NCI-H1417 (cell line): ENCODE results near the gene HERPUD1.
A peak's percentile ranks its signal among the peaks of the same experiment; 100 is the strongest.
"Not testable (repeated sequence)": the region's sequence is repeated elsewhere in the genome, so short reads cannot be mapped to it uniquely, and the experiment has no call there.

Experiments
- DNase-seq, 3 experiments: peaks; one replicate each; lab custom pipeline; 2025; lab: John Stamatoyannopoulos, UW

The HERPUD1 gene

DNA sequence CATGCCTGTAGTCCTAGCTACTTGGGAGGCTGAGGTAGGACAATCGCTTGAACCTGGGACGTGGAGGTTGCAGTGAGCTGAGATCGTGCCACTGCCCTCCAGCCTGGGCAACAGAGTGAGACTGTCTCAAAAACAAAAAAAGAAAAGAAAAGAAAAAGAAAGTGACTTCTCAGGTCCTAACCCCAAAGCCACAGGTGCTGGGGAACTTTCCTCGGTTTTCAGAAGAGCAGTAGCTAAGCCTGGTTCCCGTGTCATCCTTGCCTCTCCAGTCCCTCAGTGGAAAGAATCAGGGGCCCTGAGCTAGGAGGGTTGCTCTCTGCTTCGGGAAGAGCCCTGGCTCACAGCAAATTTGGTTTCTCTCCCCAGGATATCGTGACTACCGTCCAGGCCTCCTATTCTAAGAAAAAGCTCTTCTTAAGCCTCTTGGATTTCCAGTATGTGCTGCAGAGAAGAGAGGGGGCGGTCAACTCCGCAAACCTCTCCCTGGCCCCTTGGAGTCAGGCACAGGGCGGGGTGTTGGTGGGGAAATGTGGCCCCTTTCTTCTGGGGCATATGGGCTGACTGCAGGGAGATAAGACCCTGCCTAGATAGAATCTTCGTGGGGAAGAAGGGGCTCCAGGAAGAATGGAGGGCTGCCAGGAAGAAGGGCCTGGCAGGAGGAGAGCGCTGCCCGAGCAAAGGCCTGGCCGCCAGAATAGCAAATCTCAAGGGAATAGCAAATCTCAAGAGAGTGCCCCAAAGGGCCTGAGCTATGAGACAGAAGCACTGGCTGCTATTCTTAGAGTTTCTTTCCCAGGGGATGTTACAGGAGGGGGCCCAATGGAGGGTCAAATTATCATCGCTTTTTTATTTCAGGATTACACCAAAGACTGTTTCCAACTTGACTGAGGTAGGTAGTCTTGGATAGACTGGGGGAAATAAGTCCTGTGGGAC lies 49.1 kb downstream of the HERPUD1 start:
- DNase-seq: no peak

GRCh38 chr16:56981729-56982271 lies 49.9 kb downstream of the HERPUD1 start:
- DNase-seq: no peak

GRCh38 chr16:56982695-56983094 lies 50.8 kb downstream of the HERPUD1 start:
- no peak for DNase-seq

- DNase-seq: no peak
Measured at GRCh38 chr16:56983211-56983751, 51.3 kb downstream of the HERPUD1 start.

- DNase-seq: no peak
Measured at GRCh38 chr16:56984639-56985038, 52.7 kb downstream of the HERPUD1 start.

DNA sequence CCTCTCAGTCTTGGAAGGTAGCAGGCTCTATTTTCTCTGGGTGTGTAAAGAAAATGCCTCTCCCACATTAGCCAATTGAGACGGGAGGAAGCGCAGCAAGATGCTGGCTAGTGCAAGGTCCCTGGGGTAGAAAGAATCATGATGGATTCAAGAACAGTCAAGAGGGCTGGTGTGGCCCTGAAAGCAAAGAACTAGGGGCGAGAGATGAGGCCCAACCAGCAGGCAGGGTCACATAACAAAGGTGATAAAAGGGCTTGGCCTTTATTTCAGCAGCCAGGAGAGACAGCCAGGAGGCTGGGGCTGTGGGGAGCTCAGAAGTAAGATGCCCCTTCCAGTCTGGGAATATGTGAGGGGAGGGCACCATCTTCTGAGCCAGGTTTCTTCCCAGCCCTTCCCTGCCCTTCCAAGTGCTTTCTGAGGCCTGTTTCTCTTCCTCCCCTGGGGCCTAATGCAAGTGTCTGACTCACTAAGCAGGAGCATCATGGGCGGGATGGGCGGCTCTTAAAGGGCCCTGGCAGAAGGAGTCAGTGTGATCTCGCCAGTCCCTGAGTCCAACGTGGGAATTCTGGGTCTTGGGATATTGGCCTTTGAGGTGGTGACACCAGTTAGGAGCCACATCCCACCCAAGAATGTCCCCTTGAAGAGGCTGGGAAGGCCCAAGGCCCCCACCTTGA lies 53.5 kb downstream of the HERPUD1 start:
- DNase-seq: peak in 1 of 3 experiments; percentile 7

GRCh38 chr16:56985962-56986360 lies 54.0 kb downstream of the HERPUD1 start:
- no peak for DNase-seq

DNA sequence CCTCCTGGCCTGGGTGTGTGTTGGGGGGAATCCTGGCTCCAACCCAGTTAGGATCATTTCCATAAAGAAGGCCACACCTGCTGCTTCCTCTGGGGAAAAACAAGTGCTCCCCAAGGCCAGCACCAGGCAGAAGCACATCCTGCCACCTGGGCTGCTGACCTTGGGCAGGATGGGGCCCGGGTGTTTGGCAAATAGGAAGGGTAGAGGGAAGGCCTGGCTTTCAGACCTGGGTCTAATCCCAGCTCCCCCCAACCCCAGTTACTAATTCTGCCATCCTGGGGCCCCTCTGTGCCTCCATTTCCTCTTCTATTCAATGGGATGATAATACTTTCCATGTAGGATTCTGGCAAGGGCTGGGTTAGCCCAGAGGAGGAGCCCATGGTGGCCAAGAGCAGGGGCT lies 54.4 kb downstream of the HERPUD1 start:
- no peak for DNase-seq

GRCh38 chr16:56986908-56987307 lies 55.0 kb downstream of the HERPUD1 start:
- not testable (repeated sequence) for DNase-seq

DNA sequence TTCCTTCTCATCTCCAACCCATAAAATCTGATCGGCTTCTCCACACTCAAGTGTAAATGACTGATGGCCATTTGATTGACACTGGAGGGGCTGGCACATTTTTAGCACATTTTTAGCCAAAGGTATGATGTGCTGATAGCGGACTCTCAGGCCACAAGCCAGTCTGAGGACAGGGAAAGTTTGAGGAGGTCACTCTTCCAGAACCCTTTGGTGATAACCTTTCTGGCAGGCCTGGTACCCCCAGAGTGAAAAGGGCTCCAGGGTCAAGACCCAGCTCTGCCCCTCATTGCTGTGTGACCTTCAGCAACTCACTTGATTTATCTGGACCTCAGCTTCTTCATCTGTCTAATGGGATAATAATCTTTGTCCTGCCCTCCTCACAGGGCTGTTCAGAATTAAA lies 55.8 kb downstream of the HERPUD1 start:
- no peak for DNase-seq

DNA sequence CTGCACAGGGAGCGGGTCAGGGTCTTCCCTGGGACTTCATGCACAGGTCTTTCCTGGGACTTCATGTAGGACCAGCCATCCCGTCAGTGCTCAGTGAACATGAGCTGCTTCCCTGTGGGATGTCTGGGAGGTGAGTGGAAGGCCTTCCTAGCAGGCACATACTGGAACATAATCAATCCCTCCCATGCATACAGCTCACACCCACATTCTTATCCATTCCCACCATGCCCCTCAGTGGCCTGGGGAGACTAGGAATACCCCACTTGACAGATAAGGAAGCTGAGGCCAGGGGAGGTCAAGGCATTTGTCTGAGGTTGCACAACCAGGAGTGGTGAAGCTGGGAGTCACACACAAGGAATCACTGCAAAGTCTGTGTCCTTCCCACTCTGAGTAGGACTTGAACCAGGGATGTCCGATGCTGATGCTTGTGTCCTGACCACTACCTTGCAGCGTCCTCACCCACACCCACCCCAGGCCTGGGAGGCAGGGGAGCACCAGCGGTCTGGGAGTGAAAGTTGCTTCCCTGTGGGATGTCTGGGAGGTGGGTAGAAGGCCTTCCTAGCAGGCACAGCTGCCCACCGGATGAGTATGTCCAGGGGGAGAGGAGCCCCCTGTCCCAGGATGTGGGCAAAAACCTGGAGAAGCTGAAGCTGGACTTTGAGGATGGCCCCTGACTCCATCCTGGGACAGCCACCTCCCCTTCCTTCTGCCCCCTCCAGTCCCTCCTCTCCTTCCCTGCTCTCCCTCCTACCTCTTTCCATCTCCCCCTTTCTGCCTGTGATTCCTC lies 56.4 kb downstream of the HERPUD1 start:
- no peak for DNase-seq

- DNase-seq: peak; percentile 59 to 79 (median 65)
Measured at GRCh38 chr16:56988948-56989945, 57.3 kb downstream of the HERPUD1 start, which contains the start of gene NLRC5. Gene NLRC5, plus strand, starts transcription at chr16:56989557. Its CDS starts 31,156 bp downstream, at chr16:57020713.

DNA sequence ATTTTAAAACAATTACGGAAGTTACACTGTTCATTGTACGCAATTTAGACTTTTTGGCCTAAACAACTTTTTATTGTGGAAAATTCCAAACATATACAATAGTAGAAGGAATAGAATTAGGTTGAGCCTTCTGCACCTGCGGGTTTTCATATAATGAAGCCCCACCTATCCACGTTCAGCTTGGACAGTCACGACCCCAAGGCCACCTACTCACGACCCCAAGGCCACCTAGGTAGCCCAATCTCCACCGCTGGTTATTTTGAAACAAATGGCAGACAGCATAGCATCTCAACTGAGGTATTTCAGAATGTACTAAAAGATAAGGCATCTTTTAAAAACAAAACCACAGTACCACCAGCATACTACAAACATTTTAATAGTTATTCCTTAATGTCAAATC lies 58.0 kb downstream of the HERPUD1 start:
- DNase-seq: no peak

- no peak for DNase-seq
Measured at GRCh38 chr16:56990407-56991286, 58.7 kb downstream of the HERPUD1 start.

DNA sequence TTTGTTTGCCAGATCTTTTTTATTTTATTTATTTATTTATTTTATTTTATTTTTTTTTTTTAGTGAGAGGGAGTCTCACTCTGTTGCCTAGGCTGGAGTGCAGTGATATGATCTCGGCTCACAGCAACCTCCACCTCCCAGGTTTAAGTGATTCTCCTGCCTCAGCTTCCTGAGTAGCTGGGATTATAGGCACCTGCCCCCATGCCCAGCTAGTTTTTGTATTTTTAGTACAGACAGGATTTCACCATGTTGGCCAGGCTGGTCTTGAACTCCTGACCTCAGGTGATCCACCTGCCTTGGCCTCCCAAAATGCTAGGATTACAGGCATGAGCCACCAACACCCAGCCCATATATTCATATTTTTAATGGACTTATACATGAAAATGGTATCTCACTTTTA lies 60.5 kb downstream of the HERPUD1 start:
- not testable (repeated sequence) for DNase-seq

- no peak for DNase-seq
Measured at GRCh38 chr16:56993204-56993603, 61.3 kb downstream of the HERPUD1 start.

DNA sequence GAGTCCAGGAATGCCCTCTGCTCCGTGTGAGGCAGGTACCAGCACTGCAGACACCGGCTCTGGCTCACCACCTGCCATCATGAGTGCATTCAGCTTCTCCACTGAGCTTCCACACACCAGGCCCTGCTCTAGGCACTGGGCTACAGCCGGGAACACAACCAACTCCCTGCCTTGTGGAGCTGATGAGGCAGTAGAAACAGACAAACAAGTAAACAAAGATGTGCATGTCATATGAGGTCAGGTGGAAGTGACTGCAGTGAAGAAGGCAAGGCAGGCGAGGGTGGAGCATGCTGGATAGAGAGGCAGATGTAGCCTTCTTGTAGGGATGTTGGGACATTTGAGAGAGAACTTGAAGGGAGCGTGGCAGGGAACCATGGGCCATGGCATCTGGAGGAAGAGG lies 62.4 kb downstream of the HERPUD1 start:
- DNase-seq: no peak
